Stimulated activated CD8-positive, alpha-beta memory T cell treated with anti-CD3 and anti-CD28 coated beads, Interleukin-4, amount 100 ng/mL, for 48 hours (primary cell): Measurements from ENCODE around the gene CCNE1.
A peak's percentile ranks its signal among the peaks of the same experiment; 100 is the strongest.

Experiments
- DNase-seq: peaks from one replicate; pipeline ENCODE4 v3.0.0-alpha.2; 2020

Gene CCNE1

DNA sequence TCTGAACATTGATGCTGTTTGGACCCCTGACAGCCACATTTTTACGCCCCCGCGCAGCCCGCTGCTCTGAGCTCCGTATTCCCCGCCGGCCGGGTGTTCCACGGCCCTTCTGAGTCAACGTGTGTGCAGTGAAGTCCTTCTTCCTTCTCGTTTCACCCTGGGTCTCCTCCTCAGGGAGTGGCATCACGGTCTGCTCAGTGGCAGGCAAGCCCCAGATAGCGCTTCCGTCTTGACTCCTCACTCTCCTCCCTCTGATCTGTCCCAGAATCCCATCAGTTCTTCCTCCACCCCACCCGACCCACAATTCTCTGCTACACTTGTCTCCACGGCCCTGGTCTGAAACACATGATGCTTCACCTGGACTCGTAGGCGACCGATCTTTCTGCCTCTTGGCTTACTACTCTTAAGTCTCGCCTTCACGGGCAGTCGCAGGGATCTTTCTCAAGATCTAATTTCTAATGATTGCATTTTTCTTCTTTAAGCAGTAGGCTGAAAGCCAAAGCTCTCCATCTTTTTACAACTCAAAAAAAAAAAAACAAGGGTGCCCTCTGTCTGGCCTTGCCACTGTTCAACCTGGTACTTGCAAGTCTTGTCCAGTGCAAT, 33.9 kb downstream of the CCNE1 start:
- peak; percentile 59 for DNase-seq

DNA sequence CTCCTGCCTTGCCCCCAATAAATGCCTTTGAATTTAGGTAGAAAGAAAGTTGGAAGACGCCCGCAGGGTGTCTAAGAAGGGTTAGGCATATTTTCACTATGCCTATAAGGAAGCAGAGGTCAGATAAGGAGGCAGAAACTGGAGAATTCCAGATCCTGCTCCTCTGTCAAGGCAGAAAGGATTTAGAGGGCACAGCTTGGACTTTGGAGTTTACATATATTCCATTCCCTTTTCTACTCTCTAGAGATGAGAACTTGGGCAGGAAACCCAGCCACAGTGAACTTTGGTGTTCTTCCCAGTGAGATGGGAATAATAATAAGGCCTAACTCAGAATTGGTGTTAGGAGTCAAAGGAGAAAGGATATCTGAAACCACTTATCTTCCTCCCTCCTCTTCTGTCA, 37.4 kb downstream of the CCNE1 start:
- DNase-seq = no peak

DNA sequence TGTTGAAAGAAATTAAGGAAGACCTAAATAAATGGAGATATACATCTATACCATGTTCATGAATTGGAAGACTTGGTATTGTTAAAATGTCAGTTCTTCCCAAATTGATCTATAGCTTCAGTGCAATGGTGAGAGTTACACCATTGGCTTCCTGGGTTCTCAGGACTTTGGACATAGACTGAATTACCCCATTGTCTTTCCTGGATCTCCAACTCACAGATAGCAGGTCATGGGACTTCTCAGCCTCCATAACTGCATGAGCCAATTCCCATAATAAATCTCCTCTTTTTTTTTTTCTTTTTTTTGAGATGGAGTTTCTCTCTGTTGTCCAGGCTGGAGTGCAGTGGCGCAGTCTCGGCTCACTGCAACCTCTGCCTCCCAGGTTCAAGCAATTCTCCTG, 38.7 kb downstream of the CCNE1 start:
- DNase-seq = no peak

DNA sequence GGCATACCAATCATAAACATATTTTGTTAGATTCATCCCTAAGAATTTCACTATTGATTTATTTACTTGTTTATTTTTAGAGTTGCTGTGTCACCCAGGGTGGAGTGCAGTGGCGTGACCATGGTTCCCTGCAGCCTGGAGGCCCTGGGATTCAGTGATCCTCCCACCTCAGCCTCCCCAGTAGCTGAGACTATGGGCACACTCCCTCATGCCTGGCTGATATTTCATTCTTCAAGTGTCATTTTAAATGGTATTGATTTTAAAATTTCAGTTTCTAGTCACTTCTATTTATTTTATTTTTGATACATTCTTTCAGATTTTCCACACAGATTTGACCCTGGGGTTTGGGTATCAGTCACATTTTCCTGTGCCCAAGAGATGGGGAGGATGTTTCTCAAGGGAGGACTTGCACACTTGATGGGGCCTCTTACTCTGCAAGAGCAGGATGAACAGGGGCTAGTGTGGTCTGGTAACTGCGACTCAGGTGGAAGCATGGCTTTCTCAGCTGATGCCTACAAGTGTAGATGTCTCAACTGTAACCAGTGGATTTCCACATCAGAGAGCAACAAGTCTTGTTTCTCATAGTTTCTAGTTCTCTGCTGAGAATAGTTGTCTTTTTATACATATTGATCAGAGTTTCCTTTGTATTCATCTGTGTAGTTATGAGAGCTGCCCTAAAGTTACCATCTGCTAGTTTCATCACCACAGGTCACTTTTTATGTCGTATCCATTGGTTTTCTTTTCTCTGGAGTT, 40.2 kb downstream of the CCNE1 start:
- peak; percentile 53 for DNase-seq

DNA sequence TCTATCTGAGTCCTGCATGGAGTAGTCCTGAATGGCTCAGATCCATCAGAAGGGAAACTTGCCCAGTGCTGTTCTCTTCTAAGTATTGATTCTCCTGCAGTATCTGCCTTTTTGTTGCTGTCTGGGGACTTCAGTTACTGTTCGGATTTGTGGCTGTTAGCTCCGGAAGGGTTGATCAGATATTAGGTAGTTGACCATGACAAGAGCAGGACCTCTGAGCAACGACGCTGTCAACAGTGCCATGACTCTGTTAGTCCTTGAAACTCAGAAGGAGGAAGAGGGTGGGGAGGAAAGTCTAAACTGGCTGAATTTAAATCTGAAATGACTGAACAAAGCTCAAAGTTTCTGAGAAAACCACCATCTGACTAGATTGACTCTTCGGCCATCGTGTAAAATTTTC, 42.2 kb downstream of the CCNE1 start:
- DNase-seq = no peak

DNA sequence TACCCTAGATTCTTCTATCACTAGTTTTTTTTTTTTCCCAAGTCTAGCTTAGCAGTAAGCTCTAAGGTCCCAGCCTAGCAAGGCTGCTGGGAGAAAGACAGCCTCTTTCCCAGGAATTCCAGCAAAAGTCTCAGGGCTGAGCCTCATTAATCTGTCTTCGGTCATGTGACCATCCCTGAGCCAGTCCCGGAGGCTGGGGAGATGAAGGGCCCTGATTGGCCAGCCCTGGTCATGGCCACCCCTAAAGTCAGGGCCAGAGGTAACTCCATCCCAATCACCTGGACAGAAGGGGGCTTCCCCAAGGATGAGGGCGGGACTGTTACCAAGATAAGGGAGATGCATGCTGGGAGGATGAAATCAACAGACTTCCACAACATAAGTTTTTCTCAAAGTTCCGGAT, 43.3 kb downstream of the CCNE1 start:
- no peak for DNase-seq

DNA sequence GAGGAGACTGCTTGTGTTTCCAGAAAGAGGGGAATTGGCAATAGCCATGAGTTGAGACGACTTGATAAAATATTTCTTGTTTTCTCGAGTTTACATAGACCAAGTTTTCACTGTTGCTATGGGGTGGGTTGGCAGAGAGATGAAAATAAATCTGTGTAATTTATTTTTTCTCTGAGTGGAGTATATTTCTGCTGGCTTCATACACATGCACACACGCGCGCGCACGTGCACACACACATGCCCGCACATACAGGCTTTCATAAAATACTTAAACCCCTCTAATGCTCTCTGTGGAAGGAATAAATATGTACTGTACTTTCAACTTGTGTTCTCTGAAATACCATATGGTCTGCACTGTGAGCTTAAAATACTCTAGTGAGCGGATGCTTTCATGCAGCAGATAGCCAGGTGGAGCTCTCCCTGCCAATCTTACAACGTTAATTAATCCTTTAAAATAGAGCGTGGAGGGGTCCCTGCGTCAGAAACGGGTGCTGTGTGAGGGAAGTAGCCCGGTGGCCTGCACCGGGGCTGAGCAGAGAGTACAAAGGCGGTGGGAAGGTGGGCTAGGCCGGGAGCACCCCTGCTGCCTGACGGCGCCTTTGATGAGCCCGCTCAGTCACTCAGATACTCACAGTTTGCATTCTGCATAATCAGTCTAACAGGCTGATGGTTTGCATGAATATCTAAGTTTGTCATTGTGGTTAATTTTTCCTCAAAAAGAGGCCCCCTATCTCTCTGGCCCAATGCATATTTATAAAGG, 44.1 kb downstream of the CCNE1 start:
- no peak for DNase-seq

DNA sequence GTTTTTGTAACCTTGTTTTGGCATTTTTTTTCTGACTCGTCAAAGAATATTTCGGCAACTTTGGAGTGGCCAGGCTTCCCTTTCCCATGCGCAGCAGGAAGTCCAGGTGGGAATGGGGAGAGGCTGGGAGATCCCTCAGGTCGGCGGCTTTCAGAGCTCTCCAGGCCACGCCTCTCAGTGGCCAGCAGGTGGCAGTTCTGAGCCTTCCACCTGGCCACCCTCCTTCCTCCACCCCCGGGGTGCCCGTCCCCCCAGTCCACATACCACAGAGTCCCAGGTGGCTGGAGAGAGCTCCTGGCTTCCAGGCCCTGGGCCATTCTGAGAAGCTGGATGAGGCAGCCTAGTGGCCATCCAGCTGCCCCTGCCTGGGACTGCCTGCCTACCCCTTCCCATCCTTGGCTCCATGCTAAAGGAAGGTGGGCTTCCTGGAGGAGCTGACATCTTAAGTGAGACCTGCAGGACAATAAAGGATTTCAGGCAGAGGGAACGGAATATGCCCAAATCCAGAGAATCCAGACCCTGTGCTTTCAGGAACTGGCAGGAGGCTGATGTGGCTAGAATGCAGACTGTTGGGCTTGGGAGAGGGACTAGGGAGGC, 46.3 kb downstream of the CCNE1 start:
- DNase-seq = peak; percentile 59

DNA sequence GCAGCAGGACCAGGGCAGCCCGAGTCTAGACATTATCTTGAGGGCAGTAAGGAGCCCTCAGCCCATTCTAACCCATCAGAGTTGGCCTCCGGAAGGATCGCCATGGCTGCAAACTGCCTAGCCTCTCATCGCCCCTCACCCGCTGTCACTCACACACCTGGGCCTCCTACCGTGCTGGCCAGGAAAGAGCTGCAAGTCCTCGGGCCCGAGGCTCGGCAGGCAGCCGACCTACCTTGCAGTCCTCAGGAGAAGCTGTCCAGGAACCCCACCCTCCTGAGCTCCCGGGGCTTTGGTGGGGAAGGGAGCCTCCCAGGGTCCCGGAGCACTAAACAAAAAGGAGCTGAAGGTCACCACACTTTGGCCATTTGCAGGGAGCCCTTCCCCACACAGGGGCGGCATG, 46.8 kb downstream of the CCNE1 start:
- DNase-seq = no peak

DNA sequence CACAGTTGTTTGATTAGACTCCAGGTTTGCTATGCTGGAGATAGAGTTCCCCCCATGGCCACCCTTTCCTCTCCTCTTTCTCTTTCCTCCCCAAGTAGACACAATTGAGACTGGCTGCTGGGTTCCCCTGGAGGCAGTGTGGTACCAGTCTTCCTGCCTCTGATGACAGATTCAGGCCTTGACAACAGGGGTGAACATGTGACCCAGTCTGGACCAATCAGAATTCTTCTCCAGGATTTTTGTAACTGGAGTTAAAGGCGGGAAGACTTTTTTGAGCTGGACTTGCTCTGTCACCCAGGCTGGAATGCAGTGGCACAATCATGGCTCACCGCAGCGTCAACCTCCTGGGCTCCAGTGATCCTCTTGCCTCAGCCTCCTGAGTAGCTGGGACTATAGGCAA, 48.7 kb downstream of the CCNE1 start:
- no peak for DNase-seq

DNA sequence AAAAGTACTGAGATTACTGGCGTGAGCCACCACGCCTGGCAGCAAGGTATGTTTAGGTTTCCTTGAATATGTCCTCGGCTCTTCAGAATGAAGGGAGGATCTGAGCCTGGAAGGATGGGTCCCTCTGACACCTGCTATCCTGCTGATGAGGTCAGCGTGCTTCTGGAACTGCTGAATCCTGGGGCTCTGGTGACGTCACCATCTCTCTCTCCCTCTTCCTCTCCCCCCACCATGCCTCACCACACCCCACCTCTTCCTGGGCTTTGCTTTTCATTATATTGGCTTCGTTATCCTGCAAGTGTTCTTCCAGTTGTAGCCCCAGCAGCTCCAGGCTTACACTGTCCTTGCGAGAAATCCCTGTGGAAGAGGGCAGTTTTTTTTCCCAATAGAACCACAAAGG, 49.8 kb downstream of the CCNE1 start:
- DNase-seq = no peak

DNA sequence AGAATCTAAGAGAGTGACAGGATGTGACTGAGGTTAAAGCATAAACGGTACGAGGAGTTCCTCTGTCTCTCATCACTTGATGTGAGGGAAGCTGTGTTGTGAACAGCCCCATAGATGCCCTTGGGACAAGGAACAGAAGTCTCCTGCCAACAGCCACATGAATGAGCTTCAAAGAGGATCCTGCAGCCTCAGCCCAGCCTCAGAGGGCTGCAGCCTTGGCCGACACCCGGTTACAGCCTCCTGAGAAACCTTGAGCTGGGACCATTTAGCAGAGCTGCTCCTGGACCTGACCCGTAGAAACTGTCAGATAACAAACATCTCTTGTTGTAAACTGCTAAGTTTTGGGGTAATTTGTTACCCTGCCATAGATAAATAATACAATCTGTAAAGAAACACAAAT, 54.2 kb downstream of the CCNE1 start:
- DNase-seq = no peak

DNA sequence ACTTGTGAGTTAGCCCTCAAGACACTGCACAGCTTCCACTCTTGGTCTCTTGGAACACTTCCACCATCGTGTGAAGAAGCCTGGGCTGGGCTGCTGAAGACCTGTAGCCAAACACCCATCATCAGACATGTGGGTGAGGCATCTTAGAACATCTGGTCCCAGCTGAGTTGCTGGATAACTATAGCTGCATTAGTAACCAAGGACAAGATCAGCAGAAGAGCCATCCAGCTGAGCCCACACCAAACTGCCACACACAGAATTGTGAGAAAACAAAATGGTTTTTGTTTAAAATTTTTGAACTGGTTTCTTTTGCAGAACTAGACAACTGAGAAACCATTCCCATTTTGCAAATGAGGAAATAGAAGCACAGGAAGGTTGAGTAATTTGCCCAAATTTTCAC, 56.2 kb downstream of the CCNE1 start:
- no peak for DNase-seq

DNA sequence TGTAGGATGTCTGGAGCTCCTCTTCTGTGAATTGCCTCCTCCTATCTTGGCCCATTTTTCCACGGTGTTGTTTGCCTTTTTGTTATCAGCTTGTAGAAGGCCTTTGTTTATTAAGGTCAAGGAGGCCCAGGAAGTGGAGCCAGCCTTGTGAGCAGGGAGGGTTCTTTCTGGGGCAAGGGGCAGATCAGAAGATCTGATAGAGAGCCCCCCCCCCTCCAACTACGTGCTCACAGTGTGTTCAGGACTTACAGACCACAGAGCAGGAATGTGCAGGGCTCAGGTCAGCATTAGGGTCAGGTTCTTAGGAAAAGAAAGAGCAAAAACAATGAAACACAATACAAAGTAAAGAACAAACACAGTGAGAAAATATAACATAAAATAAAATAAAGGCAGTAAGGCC, 59.4 kb downstream of the CCNE1 start:
- DNase-seq = no peak

DNA sequence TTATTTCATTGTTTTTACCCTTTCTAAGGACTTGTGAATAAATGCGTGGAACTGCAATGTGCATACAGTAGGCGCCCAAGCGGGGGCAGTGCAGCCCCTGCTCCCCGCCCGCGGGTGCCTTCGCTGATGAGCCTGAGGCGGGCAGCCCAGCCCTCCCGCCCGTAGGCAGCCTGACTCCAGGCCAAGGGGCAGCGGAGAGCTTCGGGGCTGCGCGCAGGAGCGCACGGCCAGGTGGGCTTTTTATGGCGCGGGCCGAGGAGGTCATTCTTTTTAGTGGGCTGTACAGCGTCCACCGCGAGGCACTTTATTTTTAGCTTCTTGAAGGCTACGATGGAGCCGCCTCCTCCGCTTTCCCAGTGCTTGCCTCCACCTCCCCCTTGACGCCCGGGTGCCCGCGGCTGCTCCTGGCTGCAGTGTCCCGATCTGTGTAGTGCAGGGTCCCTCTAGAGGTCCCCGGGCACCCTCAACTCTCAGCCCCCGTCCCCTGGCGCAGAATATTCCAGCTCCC, 60.5 kb downstream of the CCNE1 start:
- no peak for DNase-seq

DNA sequence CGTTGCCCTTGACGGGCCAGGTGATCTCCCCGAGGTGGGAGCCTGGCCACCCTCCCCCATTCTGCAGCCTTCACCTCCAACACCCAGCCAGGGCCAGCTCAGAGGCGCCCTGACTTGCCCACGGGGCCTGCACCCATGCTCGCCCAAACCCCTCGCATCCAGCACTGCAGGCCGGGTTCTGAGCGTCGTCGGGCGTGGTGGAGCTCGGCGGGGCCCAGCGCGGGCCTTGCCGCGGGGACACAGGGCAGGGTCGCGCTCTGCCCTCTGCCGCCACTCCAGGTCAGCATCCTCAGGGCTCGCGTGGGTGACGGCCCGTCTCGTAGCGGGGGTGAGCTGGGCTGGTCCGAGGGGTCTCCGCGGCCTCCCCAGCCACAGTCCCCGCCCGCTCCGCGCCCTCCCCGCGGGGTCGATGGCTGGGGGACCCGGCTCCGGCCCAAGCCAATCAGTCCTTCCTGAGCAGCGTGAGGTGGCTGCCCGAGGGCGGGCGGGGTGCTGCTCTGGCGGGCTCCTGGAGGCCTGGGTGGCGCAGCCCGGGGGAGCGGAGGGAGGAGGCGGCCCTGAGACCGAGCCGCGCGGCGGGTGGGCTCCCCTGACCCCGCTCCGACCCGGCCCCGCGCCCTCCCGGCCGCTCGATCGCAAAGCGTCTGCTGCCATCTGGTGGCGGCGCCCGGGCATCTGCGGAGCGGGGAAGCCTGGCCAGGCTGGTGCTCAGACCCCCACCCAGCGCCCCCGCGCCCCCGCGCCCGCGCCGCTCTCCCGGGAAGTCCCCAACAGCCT, 61.4 kb downstream of the CCNE1 start:
- DNase-seq = peak; percentile 85
